GM18526 (cell line): ENCODE results near the gene TK1.

Experiments used
- POLR2A ChIP-seq: IDR thresholded peaks from 3 replicates; pipeline ENCODE4 v1.6.1; 2011; ENCODE audit not compliant: insufficient read length; ENCODE audit errors: extremely low read depth

Gene TK1

DNA sequence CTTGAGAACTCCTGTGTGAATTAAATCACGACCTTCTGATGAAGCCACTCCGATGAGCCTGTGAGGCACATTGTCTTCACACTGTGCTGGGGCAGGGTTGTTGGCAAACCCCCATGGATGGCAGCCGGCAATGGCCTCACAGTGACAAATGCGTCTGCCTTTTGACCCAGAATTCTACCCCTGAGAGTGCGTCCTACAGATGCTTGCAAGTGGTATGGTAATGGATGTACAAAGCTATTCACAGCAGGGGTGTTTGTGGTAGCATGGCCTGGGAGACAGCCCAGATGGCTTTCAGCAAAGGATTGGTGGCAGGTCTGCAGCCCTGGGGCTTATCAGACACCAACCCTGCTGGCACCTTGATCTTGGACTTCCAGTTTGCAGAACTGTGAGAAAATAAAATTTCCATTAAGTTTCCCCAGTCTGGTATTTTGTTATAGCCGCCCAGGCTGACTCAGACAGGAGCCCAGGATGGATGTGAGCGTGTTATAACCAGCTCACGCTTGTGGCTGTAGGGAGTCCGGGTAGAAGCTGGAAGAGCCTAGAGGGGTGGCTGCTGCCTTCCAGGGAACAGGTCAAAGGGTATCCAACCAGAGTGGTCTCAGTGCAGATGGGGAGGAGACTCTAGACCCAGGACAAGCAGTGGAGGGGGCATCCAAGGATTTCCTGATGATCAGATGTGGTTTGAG lies 10.4 kb upstream of the TK1 start:
- no peak for TF ChIP-seq POLR2A

DNA sequence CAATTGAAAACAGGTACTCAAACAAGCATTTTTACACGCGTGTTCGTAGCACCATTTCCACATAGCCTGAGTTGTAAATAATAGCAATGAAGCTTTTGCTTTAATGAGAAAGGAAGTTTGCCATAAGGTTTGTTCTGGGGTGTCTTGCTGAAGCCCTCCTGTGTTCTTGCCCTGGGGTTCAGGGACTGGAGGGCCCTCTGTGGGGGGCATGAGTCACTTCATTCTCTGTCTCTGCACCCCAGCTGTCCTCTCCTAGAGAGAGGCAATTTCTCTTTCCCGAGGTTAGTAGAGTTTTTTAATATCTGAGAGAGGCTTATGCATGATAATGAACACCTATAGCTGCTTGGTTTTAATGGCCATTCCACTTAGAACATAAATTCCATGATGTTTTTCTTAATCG lies 9.9 kb upstream of the TK1 start:
- TF ChIP-seq POLR2A: no peak

DNA sequence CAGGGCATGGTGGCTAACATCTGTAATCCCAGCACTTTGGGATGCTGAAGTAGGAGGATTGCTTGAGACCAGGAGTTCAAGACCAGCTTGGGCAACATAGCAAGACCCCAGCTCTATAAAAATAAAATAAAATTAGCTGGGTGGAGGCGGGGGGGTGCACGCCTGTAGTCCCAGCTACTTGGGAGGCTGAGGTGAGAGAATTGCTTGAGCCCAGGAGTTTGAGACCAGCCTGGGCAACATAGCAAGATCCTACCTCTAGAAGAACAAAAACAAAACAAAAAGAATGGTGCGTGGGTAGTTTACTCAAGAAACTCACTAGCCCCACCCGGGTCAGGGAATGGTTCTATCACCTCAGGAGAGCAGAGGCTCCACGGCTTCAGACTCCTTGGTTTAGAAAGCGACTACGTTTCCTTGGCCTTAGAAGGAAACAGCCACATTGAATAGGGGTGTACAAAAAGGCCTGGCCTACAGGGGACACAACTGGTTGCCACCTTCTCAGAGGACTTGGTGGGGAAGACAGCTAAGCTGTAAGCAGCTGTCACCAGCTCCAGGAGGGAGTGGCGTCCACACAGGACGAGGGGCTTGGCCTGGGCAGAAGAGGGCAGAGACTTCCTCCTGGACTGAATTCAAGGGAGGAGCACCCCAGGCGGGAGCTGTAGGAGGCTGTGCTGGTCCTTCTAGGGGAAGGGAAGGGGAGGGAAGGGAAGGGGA lies 716 bp downstream of the TK1 start:
- no peak for TF ChIP-seq POLR2A

DNA sequence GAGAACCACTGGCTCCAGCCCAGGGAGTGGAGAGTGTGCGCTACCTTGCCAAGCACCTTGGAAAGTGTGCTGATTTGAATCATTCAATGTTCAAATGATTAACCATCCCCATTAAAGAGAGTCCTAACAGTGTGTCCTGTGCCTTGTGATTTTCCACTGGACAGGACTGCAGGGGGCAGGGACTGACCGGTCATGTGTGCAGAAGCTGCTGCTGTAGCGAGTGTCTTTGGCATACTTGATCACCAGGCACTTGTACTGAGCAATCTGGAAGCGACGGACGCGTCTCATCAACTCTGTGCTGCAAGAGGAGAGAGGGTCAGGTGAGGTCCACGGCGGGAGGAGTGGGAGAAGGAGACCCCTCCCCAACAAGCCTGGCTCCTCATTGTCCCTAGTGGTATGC lies 2.0 kb downstream of the TK1 start:
- no peak for TF ChIP-seq POLR2A

DNA sequence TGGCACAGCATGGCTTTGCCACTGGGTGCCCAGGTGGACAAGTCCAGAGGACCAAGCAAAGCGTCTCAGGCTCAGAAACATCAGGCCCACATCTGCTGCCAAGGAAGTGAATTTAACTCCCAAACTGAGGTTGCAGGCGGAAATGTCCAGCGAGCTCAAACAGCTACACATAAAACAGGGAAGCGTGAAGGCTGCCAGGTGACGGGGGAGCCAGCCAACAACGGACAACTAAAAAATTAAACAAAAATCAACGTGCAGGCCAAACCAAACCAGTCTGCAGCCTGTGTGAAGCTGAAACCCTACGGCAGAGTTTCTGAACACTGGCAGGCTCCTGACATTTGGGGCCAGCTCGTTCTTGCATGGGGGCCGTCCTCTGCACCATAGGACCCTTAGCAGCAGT lies 2.5 kb downstream of the TK1 start:
- TF ChIP-seq POLR2A: no peak

DNA sequence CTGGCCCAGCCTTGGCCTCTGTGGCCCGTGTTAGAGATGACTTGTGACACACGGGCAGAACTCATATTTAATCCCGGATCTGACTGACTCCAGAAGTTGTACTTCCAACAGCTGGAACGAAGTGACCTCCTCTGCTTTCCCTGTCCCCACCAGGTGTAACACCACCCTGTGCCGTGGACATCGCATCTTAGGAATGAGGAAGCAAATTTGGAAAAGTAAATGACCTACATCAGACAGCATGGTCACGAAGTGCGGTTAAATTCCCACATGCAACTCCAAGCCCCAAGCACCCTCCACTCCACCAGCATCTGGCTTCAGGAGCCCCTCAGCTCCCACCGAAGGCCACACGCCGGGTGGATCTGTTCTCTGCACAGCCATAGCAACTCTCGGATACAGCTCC lies 2.9 kb downstream of the TK1 start:
- TF ChIP-seq POLR2A: no peak

DNA sequence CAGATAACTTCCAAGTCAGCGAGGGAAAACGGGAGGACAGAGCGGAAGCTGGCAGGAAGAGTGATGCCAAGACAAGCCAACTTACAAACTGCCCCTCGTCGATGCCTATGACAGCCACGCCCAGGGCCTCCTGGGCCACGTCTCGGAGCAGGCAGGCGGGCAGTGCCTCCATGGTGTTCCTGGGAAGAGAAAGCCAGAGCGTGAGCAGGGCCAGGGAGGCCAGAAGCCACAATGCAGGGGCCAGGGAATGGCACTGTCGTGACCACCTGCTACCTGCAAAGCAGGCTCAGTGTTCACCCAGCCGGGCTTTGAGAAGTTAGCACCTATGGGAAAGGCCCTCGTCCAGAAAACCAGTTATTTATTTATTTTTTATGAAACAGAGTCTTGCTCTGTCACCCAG lies 4.3 kb downstream of the TK1 start:
- no peak for TF ChIP-seq POLR2A

DNA sequence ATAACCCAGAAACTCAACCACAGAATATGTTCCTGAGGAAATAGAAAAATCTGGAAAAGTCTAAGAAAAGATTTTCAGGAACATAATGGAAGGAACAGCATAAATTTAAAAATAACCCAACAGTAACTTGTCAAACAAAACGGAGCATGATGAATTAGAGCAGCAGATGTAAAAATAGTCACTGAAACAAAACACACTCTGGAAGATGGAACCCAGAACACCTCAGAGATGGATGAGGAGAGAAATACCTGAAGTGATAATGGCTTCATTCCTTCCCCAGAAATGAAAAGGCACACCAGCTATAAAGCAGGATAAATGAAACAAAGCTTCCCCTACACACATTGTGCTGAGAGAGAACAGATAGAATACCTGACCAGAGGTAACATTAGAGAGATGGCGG lies 6.3 kb downstream of the TK1 start:
- no peak for TF ChIP-seq POLR2A

DNA sequence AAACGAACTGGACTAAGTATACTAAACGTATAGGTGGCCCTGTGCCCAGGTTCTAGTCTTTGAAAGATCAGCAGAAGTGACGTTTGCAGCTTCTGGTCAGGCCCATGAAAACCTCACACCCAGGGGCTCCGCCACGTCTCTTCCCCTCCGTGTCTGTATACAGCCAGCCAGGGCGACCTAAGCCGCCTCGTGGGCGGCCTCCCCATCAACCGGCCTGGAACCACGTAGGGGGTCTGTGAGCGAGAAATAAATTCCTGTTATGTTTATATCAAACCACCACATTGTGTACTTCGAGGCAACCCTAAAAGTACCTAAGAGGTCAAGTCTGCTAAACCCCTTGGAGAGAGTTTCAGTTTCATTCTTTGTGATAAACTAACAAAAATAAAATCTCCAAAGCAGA lies 6.8 kb downstream of the TK1 start:
- TF ChIP-seq POLR2A: no peak

DNA sequence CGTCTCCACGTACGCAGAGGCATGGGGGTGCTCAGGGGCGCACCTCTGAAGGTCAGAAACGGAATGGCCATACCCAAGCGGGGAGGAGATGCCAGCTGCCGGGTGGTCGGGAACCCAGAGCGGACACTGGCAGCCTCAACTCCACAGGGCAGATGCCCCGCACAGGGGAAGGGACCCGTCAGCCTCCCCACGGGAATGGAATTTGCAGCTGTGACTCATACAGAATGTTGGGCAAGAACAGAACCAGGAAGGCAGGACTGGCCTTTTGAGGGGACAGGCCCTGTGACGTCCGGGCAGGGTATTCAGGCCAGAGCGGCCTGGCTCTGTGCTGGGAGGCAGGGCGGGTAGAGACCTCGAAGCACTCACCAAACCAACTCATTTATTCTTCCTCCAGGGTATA lies 7.5 kb downstream of the TK1 start:
- no peak for TF ChIP-seq POLR2A

DNA sequence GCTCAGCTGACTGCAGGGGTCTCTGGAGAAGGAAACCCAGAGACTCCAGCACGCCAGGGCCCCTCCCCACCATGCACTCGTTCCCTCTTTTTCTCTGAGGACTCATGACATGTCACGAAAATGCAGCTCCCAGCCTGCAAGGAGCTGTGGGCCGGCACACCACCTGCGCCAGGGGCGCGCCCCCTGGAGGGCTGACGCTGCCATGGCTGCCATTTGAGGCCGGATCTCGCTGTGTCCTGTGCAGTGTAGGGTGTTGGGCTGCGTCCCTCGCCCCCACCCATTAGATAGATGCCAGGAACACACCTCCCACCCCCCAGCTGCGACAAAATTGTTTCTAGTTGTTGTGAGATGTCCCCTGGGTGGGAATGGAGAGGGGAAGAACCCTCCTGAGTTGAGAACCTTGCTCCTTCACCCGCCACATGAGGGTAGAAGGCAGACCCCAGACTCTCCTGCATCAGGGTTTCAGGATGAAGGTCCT lies 10.3 kb downstream of the TK1 start:
- peak; percentile 49 for TF ChIP-seq POLR2A

DNA sequence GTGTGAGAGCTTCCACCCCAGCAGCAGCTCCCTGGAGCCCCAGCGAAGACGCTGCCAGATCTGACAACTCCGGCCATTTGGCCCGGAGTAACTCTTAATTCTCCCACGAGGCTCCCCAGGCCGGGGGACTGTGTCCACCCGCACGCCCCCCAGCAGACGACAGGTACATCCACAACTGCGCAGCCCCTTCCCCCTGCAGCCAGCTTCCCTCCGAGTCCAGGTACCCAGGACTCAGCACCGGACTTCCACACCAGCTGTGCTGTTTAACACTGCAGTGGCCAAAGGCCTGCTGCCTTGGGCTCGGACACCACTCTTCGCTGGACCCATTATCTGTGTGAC lies 11.2 kb downstream of the TK1 start:
- peak; percentile 7 for TF ChIP-seq POLR2A

DNA sequence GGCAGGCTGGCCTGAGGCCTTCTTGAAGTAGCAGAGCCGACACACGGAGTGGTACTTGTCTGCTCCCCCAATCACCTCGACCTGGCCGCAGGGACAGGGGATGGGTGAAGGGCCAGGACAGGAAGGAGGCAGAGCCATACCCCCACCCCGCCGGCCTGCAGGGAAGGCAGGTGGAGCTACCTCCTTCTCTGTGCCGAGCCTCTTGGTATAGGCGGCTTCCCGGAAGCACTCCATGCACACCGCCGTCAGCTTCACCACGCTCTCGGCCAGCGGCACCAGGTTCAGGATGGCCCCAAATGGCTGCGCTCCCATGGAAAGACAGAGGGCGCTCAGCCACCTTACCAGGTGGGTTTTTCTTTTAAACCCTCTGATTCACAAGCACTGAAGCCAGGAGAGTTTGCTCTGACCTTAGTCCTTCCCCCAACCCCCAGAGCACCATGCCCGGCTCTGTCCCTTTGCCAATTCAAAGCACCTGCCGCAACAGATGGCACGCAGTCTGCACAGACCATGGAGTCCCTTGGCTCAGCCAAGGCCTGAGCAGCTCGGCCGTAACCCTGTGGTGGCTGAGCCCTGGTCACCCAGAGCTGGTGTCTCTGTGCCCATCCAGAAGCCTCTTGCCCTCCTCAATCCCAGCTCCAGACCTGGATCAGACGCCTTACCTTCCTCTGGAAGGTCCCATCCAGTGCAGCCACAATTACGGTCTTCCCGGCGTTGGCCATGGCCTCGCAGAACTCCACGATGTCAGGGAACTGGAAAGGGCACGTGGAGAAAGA lies 11.8 kb downstream of the TK1 start:
- peak; percentile 20 for TF ChIP-seq POLR2A

DNA sequence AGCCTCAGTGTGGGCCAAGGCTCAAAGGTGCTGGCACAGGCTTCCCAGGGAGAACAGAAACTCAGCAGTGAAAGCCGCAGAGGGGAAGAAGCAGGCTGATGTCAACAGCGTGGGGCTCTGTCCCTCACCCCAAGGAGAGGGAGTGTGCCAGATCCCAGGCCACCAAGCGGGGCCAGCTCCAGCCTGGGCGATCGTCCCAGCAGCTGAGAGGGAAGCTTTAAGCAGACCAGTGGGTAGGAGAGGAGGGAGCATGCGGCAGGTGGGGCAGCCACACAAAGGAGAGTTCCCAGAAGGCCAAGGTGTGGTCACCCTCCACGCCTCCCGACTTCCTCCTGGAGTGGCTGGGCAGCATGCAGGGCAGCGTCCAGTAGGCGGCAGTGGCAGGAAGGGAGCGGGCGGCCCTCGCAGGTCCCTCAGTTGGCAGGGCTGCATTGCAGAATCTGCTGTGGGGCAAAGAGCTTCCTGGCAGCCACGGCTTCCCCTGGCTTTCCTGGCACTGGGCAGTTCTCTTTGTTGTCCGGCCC lies 12.4 kb downstream of the TK1 start:
- peak; percentile 55 for TF ChIP-seq POLR2A

DNA sequence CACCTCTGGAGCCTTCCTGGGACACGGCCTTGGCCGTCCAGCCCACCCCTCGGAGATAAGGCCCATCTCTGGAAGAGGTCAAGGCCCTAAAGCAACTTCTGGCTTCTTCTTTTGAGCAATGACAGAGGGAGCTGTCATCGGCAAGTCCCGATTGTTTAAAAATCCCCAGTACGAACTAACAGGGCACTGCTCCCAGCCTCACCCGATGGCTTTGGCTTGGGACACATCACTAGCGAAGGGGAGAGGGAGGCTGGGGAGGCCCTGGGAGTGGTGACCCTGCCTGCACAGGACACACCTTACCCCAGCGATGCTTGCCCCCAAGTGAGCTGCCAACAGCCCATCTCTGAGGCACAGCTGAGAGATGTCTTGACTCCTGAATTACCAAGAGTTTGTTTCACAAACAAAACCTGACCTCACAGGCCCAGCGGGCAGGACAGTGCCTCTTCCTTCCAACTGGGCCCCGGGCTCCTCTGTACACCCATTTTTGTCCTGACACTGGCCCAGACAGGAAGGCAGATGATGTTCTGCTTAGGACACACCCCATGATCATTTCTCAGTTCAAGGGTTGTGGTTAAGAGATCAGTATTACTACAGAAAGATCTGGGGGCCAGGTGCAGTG lies 13.6 kb downstream of the TK1 start:
- peak; percentile 14 for TF ChIP-seq POLR2A
